ENCODE data around the gene CT47A1. TPM values are rescaled to one million over a fixed set of nuclear protein-coding genes. Genes with fewer than 3 reads are reported as not detected.

Gene CT47A1
- not detected in 5 replicates for total RNA-seq (2022; extraction: Qiagen RNA extraction)

DNA sequence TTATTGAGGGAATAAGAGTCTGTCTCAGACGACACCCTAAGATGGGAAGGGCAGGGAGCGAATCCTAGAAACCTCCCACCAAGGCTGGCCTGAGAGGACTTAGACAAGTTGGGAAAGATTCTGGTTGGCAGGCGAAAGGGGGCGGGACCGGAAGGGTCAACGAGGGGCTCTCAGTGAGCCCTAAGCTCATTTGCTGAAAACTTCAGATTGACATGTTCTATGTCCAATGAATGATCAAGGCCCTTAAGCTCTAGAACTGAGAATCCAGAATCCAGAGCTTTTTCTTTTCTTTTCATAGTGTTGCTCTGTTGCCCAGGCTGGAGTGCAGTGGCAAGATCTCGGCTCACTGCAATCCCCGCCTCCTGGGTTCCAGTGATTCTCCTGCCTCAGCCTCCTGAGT, at the start of gene CT47A1:
Gene CT47A1 (minus strand): TSS at position 101 of the 400 bp plus-strand sequence. CDS start 231 bp downstream, outside the sequence.

DNA sequence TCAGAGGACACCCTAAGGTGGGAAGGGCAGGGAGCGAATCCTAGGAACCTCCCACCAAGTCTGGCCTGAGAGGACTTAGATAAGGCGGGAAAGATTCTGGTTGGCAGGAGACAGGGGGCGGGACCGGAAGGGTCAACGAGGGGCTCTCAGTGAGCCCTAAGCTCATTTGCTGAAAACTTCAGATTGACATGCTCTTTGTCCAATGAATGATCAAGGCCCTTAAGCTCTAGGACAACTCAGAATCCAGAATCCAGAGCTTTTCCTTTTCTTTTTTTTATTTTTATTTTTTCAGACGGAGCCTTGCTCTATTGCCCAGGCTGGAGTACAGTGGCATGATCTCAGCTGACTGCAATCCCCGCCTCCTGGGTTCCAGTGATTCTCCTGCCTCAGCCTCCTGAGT, 29.1 kb downstream of the CT47A1 start, which contains the start of gene CT47A7:
Gene CT47A7 (minus strand): TSS at position 101 of the 400 bp plus-strand sequence. CDS start 255 bp downstream, outside the sequence.

Other genes starting within 250 kb of the CT47A1 start
- not detected in 5 replicates for gene CT47B1, start 109.9 kb downstream of the CT47A1 start, total RNA-seq (2022; extraction: Qiagen RNA extraction)
- not detected in 5 replicates for gene CT47A11, start 48.6 kb downstream of the CT47A1 start, total RNA-seq (2022; extraction: Qiagen RNA extraction)
- gene CT47A10, start 43.7 kb downstream of the CT47A1 start, total RNA-seq (2022; extraction: Qiagen RNA extraction), result not detected in 5 replicates
- gene CT47A9, start 38.9 kb downstream of the CT47A1 start, total RNA-seq (2022; extraction: Qiagen RNA extraction), result not detected in 5 replicates
- not detected in 5 replicates for gene CT47A8, start 34.0 kb downstream of the CT47A1 start, total RNA-seq (2022; extraction: Qiagen RNA extraction)
- gene CT47A7, start 29.2 kb downstream of the CT47A1 start, total RNA-seq (2022; extraction: Qiagen RNA extraction), result not detected in 5 replicates
- not detected in 5 replicates for gene CT47A6, start 24.3 kb downstream of the CT47A1 start, total RNA-seq (2022; extraction: Qiagen RNA extraction)
- gene CT47A5, start 19.4 kb downstream of the CT47A1 start, total RNA-seq (2022; extraction: Qiagen RNA extraction), result not detected in 5 replicates
- gene CT47A4, start 14.6 kb downstream of the CT47A1 start, total RNA-seq (2022; extraction: Qiagen RNA extraction), result not detected in 5 replicates
- not detected in 5 replicates for gene CT47A3, start 9.7 kb downstream of the CT47A1 start, total RNA-seq (2022; extraction: Qiagen RNA extraction)
- gene CT47A2, start 4.8 kb downstream of the CT47A1 start, total RNA-seq (2022; extraction: Qiagen RNA extraction), result not detected in 5 replicates
- 1.8 to 2.4 TPM (median 2.0 TPM) in 5 replicates for gene GLUD2, start 61.9 kb upstream of the CT47A1 start, total RNA-seq (2022; extraction: Qiagen RNA extraction)

All from A549 treated with dexamethasone at 1 μM for 4 hours (cell line).